CD4-positive, alpha-beta T cell treated with Interleukin-4 for 4 hours (primary cell): ENCODE results near the gene SEC62.
A peak's percentile ranks its signal among the peaks of the same experiment; 100 is the strongest.
"Not testable (repeated sequence)": the region's sequence is repeated elsewhere in the genome, so short reads cannot be mapped to it uniquely, and the experiment has no call there.

Experiments
- DNase-seq: peaks from one replicate; pipeline ENCODE4 v3.0.0-alpha.2; 2020

The SEC62 gene

DNA sequence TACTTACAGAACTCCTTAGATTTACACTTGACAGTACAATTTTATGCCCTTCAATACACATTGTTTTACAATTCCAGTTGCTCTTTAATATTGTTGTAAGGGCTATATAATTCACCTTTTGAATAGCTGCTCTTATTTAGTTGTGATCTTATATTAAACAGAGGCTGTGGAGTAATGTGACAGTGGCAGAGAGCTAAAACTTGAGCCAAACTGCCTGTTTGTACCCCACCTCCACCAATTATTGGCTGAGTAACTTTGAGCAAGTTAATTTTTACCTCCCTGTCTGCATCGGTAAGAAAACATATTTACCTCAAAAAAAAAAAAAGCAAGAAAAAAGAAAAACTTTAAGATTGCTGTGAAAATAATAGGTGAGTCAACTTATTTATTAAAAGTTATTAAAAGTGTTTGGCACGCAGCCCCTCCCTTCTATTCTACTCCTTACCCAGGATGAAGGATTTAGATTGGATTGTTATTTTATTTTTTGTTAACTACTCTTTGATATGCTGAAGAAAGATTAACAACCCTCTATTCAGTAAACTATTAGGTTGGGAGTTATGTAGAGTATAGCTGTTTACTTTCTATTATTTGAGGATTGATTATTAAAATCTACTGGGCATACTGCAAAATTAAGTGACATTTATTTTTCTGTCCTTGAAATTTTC lies 1.7 kb downstream of the SEC62 start:
- no peak for DNase-seq

DNA sequence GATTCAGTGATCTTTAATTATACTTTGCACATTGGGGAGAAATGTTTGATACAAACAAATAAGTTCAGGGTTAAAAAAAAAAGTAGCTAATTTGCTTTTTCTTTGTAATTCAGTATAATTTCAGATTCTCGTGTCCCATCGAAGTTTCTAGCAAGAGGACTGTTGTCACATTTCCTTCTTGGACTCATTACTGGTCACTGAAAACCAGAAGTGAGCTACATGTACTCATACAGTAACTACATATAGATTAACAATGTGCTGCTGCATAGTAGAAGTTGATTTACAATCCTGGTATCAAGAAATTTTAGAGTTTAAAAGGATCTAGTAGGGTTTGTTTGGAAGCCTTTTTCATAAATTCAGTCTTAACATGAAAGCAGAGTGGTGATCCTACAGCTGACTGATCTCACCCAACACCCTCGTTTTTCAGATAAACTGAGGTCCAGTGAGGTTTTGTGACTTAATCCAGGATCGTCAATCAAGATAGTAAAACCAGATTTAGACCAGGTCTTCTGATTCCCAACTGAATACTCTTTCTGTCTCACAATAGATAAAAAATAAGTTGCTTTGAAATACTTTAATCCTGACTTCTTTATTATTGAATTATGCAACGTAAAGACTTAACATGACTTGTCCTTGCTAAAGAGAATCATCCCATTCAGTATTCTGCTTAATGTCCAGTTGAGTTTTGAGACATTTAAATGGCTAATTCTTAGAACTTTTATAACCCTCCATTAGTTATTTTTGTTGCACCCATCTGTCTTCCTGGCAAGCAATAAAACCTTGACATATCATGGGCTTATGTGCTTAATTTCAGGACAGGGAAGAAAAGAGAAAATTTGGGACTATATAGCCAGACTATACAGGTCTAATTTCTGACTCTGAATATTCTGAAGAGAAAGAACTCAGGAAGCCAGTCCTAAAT lies 2.8 kb downstream of the SEC62 start:
- no peak for DNase-seq

DNA sequence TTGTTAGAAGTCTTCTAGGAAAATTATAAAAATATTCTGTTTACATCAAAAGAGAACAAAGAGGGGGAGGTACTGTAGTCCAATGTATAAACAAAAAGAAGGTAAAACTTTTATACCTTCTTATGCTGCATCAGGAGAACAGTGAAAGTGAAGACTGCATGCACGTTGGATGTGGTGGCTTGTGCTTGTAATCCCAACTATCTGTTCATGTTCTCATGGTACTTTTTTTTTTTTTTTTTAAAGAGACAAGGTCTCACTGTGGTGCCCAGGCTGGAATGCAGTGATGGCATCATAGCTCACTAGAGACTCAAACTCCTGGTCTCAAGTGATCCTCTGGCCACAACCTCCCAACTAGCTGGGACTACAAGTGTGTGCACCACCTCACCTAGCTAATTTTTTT lies 4.2 kb downstream of the SEC62 start:
- no peak for DNase-seq

DNA sequence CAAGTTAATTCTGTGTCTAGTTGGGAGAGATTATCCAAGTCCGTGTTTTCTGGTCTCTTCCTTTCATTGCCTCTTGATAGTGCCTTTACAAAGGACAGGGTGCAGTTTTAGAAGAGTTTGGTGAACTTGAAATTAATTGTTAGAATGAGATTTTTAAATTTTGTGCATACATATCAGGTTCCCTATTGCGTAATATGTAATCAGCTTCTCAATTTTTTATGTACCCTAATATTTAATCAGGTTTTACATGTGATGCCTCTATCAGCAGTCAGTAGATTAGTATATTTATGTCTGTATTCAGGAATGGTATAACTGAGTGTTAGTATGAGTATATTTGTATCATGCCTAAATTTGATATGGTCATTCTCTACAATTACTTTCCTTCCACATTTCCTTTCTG lies 4.9 kb downstream of the SEC62 start:
- no peak for DNase-seq

DNA sequence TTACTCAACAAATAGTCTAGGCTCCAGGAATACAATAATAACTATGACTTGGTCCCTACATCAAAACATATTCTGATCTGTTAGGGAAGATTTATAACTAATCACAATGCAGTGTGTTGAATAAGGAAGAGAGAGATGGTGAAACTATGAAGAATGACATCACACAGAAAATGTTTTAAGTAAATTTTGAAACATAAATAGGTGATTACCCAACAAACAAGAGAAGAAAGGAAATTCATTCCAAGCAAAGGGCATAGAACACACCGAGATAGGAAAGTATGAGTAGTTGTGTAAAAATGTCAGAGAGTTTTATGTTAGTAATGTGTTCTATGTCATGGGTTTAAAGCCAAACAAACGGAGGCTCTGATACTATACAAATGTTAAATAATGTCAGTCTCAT lies 13.4 kb downstream of the SEC62 start:
- no peak for DNase-seq

- DNase-seq, result no peak
These were observed 17.7 kb downstream of the SEC62 start for GRCh38 chr3:169984292-169984691.

DNA sequence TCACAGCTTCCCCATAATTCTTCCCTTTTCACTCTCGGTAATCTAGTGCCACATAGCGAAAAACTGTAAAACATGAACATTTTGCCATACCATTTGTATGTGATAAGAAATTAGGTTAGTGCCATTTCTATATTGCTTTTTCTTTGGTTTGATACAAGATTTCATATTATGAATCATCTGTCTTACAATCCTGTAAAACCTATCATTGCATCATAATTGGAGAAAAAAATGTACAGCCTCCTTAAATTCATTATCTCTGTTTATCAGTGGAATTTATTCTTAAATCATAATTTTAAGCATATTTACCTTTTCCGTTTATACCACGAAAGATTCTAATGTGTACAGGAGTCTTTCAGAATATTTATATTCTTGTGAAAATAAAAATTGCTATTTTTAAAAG lies 23.8 kb downstream of the SEC62 start:
- no peak for DNase-seq

DNA sequence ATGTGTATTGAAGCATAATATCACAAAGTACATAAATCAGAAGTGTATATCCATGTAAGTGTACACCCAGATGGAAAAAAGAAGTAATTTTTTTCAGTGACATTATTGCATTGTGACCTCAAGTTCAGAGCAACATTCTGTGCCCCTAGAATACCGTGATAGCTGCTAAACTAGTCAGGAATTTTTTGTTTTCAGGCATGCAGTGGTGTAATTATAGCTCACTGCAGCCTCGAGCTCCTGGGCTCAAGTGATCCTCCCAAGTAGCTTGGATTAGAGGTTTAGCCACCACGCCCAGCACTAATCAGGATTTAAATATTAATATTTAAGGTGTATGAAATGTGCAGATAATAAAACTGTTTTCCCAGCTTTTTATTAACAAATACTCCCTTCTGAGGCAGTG lies 25.5 kb downstream of the SEC62 start:
- no peak for DNase-seq

DNA sequence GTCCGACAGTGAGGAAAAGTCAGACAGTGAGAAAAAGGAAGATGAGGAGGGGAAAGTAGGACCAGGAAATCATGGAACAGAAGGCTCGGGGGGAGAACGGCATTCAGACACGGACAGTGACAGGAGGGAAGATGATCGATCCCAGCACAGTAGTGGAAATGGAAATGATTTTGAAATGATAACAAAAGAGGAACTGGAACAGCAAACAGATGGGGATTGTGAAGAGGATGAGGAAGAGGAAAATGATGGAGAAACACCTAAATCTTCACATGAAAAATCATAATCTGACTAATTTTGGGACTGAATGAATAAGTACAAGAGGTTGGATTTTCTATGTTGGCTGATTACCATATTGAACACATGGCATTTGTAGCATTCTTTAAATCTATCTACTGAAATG lies 26.2 kb downstream of the SEC62 start:
- DNase-seq, result no peak

GRCh38 chr3:169993761-169994160 lies 27.2 kb downstream of the SEC62 start:
- DNase-seq, result no peak

DNA sequence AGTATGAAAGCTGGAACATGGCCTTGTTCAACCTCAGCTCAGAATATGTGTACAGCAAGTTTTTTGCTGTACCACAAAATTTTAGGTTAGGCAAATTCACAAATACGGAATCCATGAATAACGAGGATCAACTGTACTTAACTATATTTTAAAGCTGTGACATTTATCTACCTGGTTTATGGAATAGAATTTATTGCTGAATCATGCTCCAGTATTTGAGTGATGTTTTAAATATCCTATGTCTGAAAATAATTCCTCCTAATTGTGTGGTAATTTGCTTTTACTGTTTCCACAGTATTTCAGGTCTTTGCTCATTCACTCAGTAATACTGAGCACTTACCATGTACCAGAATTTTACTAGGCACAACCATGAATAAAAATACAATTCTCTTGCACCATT lies 29.5 kb downstream of the SEC62 start:
- DNase-seq, result no peak

- no peak for DNase-seq
These were observed 32.1 kb downstream of the SEC62 start for GRCh38 chr3:169998668-169999131.

DNA sequence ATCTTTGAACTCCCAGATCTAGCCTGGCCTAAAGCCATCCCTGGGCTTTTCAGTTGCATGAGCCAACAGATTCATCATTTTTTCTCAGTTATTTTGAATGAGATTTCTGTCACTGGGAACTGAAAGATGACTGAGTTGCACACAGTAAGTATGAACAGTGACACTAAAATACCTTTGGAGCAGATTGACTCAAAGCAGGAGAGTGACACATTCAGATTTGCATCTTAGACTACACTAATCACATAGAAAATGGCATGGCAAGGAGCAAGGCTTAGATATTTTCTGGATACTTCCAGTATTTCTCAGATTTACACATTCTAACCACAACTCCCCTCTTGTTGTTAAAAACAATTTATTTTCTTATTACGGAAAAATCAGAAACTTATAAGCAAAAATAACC lies 32.8 kb downstream of the SEC62 start:
- DNase-seq, result no peak

DNA sequence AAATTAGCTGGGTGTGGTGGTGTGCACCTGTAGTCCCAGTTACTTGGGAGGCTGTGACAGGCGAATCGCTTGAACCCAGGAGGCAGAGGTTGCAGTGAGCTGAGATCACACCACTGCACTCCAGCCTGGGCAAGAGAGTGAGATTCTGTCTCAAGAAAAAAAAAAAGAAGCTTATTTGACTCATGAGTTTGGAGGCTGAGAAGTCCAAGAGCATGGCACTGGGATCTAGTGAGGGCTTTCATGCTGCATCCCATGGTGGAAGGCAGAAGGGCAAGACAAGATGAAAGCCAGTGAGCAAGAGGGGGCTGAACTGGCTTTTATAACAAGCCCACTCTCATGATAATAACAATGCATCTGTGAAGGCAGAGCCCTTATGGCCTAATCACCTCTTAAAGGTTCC lies 33.4 kb downstream of the SEC62 start:
- DNase-seq, result no peak

- no peak for DNase-seq
These were observed 35.6 kb downstream of the SEC62 start for GRCh38 chr3:170002231-170002630.

DNA sequence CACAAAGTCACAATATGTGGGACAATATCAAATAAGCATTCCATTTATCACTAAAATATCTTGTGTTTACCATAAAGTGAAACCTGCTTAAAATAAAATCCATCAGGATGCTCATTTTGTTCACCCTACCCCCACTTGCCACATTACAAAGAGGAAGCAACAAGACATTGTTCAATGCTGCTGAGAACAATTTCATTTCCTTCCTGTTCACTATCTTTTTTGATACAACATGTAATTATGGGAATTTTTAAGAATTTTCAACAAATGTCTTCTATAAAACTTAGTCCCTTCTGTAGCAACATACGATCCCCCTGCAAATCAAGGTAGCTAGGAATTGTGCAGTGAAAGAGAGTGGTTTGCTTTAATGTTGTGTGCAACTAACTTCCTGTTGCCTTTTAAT lies 36.3 kb downstream of the SEC62 start:
- DNase-seq, result no peak

DNA sequence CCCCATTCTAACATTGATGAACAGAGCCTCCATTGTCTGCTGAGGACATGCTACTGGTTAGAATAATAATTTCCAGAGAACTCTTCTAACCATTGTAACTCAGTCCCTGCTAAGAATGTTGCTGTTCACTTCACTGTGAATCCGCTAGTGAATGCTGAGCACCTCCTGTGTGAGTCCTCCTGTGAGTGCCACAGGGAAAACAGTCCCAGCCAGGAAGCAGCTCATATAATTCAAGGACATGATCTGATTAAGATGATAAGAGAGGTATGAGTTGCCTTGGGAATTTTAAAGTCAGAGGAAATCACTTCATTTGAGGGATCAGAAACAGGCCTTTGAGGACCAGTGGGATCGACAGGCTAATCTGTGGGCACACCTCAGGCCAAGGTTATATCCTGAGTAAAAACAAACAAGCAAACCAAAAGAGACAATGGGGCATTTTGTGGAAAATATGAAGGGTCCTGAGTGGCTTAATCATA lies 37.3 kb downstream of the SEC62 start:
- DNase-seq, result no peak

- peak; percentile 22 for DNase-seq
These were observed 40.5 kb downstream of the SEC62 start for GRCh38 chr3:170007031-170007663.

GRCh38 chr3:170010498-170010897 lies 43.9 kb downstream of the SEC62 start:
- DNase-seq, result no peak

DNA sequence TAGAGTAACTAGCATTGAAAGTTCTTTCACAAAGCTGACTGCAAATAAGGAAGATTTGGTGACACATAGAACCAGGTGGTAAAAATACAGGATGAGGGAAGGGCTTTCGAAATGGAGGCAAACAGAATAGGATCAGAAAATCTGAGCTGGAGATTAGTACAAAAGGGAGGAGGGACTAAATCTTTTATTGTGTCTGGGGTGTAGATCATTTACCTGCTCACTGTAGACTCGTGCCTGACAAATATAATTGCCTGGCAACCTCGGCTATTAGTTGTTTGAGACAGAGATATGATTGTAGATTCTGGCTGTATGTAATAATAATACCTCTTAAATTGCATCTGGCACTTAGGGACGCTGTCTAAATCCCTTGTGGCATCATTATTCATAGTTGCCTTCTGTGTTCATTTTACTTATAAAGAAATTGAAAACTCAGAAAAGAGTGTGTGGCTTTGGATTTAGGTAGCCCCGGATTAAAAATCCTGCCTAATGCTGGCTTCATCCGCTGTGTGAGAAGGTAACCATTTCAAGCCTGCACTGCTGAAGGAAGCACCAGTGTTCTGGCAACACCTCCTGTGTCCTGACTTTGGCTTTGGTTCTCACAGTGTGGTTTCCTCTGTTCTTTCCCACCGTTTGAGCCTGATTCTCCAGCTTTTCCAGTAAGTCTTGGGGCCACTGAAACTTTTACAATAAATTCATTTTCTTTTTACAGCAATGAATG lies 46.2 kb downstream of the SEC62 start:
- DNase-seq, result no peak

DNA sequence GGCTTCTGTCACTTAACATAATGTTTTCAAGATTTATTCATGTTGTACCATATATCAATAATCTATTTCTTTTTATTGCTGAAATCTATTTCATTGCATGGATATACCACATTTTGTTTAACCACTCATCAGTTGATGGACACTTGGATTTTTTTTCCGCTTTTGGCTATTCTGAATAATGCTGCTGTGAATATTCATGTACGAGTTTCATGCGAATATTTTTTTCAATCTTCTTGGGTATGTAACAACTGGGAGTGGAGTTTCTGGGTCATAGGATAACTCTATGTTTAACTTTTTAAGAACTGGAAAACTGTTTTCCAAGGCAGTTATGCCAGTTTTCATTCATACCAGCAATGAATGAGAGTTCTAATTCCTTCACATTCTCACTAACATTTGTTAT lies 49.5 kb downstream of the SEC62 start:
- DNase-seq, result no peak

DNA sequence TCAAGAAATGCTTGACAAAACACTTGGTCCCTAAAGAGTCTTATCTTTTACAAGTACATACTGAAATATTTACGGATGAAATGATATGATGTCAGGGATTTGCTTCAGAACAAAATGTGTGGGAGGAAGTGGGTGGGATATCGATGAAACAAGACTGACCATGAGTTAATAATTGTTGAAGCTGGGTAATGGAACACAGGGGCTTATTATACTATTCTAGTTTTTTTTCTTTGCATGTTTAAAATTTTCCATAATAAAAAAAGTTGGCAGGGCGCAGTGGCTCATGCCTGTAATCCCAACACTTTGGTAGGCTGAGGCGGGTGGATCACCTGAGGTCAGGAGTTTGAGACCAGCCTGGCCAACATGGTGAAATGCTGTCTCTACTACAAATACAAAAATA lies 52.7 kb downstream of the SEC62 start:
- not testable (repeated sequence) for DNase-seq

DNA sequence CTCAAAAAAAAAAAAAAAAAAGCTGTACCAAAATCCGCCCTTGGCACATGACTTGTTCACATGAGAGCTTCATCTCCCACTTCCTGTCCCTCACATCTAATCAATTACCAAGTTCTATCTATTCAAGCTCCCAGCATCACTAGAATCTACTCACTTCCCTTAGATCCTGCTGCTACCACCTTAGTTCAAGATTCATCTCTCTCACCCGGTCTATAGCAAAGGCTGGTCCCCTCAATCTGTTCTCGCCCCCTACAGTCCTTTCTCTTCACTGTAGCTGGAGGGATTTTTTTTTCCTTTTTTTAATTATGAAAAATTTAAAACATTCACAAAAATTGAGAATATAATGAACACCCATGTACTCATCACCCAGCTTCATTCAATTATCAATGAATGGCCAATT lies 54.5 kb downstream of the SEC62 start:
- DNase-seq, result no peak
